SK-N-MC (cell line): ENCODE results near the gene SYT2.
"Not testable (repeated sequence)": the region's sequence is repeated elsewhere in the genome, so short reads cannot be mapped to it uniquely, and the experiment has no call there.

ENCODE experiments used
- EZH2 ChIP-seq: fragments of 200-600 bp; sonication (generic); IDR thresholded peaks from one replicate; pipeline ENCODE4 v1.6.1; 2017; ENCODE audit warnings: antibody characterized with exemption
- POLR2AphosphoS5 ChIP-seq: IDR thresholded peaks from 2 replicates; pipeline ENCODE4 v1.6.1; 2012; ENCODE audit warnings: mild to moderate bottlenecking, low read depth, low read length, borderline replicate concordance

DNA sequence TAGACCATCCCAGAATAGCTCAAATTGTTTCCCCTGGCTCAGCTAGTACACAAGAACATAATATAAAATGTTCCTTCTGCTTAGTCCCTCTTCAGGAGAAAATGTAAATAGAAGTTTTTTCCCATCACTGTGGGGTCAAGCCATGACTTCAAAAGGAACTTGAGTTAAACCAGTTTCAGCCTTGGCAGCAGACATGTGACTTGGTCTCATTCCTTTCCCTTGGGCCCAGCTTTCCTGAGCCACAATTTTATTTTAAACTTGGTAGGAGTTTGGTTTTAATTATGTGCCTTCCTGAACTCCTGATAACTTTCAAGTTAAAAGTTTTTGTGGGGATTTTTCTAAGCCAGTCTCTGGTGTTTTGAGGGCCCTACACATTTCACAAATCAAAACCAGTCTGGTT lies 157.6 kb downstream of the SYT2 start:
- not testable (repeated sequence) for TF ChIP-seq POLR2AphosphoS5, EZH2
